ENCODE results near the gene STRIP2. TPM values are rescaled to one million over a fixed set of nuclear protein-coding genes. Genes with fewer than 3 reads are reported as not detected.

Gene STRIP2
- total RNA-seq, 4 donors from 2014 or later, result 0.28 to 6.5 (median 0.50) TPM; not detected in 1

DNA sequence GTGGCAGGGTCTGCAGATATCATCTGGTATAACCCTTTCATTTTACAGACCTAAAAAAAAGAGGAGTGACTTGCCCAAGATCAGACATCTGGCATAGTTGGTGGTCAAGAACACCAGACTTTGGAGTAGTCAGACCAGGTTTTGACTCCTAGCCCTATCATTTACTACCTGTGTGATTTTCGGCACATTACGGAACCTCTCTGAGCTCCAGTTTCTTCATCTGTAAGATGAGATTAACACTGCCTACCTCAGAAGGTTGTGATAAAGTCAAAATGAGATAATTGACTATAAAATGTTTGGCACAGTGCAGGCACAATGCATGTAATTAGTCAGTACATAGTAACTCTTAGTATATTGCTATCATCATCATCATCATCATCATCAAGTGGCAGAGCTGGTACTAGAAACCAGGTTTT, 1.2 kb downstream of the STRIP2 start:
- no peak for ATAC-seq (ENCODE audit: low FRiP score)
- DNase-seq (ENCODE audit: low spot score), result no peak
- TF ChIP-seq, protein P1, sequence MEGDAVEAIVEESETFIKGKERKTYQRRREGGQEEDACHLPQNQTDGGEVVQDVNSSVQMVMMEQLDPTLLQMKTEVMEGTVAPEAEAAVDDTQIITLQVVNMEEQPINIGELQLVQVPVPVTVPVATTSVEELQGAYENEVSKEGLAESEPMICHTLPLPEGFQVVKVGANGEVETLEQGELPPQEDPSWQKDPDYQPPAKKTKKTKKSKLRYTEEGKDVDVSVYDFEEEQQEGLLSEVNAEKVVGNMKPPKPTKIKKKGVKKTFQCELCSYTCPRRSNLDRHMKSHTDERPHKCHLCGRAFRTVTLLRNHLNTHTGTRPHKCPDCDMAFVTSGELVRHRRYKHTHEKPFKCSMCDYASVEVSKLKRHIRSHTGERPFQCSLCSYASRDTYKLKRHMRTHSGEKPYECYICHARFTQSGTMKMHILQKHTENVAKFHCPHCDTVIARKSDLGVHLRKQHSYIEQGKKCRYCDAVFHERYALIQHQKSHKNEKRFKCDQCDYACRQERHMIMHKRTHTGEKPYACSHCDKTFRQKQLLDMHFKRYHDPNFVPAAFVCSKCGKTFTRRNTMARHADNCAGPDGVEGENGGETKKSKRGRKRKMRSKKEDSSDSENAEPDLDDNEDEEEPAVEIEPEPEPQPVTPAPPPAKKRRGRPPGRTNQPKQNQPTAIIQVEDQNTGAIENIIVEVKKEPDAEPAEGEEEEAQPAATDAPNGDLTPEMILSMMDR (IDR thresholded peaks at IDR 0.05), result no peak

DNA sequence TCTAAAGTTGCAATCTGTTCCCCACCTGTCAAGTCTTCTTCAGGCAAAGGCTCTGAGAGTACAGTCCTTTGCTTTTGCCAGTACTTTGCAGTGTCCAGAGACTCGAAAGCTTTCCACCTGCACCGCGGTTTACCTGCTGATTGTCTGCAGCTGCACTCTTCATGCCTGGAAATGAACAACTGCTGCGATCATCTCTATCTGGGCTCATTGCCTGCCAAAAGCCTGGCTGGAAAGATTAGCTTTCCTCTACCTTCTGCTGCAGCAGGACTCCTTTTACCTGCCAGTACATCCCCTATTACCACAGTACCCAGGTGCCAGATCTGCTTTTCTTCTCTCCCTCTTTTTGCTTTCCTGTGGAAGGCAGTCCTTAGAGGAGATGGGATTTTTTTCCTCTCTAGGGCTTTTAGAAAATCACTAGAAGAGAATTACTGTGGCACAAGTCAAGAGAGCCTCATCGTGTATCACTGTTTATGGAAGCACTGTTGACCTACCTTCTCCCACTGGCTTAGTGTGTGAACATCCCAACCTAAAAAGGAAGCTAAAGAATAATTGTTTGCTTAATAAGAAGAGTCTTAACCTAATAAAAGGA, 2.2 kb downstream of the STRIP2 start:
- DNase-seq (ENCODE audit: low spot score), result no peak
- ATAC-seq (ENCODE audit: low FRiP score), result no peak
- TF ChIP-seq, protein P1 (IDR thresholded peaks at IDR 0.05), result no peak

- ATAC-seq (ENCODE audit: low FRiP score), result no peak
- no peak for DNase-seq (ENCODE audit: low spot score)
- TF ChIP-seq, protein P1 (IDR thresholded peaks at IDR 0.05), result no peak
These were observed 3.0 kb downstream of the STRIP2 start for GRCh38 chr7:129437190-129437589.

GRCh38 chr7:129438281-129438838, 4.1 kb downstream of the STRIP2 start:
- TF ChIP-seq, protein P1 (IDR thresholded peaks at IDR 0.05), result no peak
- ATAC-seq (ENCODE audit: low FRiP score) (no peak), DNase-seq (ENCODE audit: low spot score) (no peak)

GRCh38 chr7:129438839-129439651, 4.8 kb downstream of the STRIP2 start:
- TF ChIP-seq, protein P1 (IDR thresholded peaks at IDR 0.05), result no peak
- DNase-seq (ENCODE audit: low spot score) (no peak), ATAC-seq (ENCODE audit: low FRiP score) (no peak)

- ATAC-seq (ENCODE audit: low FRiP score), result no peak
These were observed 5.9 kb downstream of the STRIP2 start for GRCh38 chr7:129439963-129440625.

More at GRCh38 chr7:129439963-129440625, 5.9 kb downstream of the STRIP2 start:
- no peak for DNase-seq (ENCODE audit: low spot score)
- TF ChIP-seq, protein P1 (IDR thresholded peaks at IDR 0.05), result no peak

All from omental fat pad (tissue), 4 donors.